HEK293T (cell line): ENCODE results near the gene AGAP1.

Source experiments
- CTCF ChIA-PET: fragments of 350-600 bp; formaldehyde crosslinking; extraction: SDS; loops from one replicate; lab custom pipeline; 2021; ENCODE audit warnings: antibody characterized with exemption, inconsistent platforms; lab: Yijun Ruan, JAX
- POLR2A ChIA-PET: fragments of 350-600 bp; formaldehyde crosslinking; extraction: SDS; loops from one replicate; lab custom pipeline; 2020; ENCODE audit warnings: antibody characterized with exemption, inconsistent platforms; lab: Yijun Ruan, JAX
- DNase-seq: peaks from one replicate; pipeline ENCODE4 v3.0.0; 2012; ENCODE audit warnings: mixed read lengths; ENCODE audit errors: extremely low spot score
- ARNT ChIP-seq: fragments of 450-650 bp; IDR thresholded peaks from 2 replicates; pipeline ENCODE4 v1.6.1; 2017; ENCODE audit warnings: mild to moderate bottlenecking
- BHLHE40 ChIP-seq: fragments of 450-650 bp; IDR thresholded peaks from 2 replicates; pipeline ENCODE4 v1.6.1; 2016; ENCODE audit warnings: mild to moderate bottlenecking, moderate library complexity, borderline replicate concordance
- CTBP1 ChIP-seq: fragments of 450-650 bp; IDR thresholded peaks from 2 replicates; pipeline ENCODE4 v1.6.1; 2016; ENCODE audit warnings: borderline replicate concordance
- ELF4 ChIP-seq: fragments of 450-650 bp; IDR thresholded peaks from 2 replicates; pipeline ENCODE4 v1.6.1; 2017; ENCODE audit warnings: antibody characterized with exemption
- FOXK2 ChIP-seq: fragments of 450-650 bp; IDR thresholded peaks from 2 replicates; pipeline ENCODE4 v1.6.1; 2016; ENCODE audit warnings: mild to moderate bottlenecking
- FOXM1 ChIP-seq: fragments of 450-650 bp; IDR thresholded peaks from 2 replicates; pipeline ENCODE4 v1.6.1; 2017; ENCODE audit warnings: mild to moderate bottlenecking, borderline replicate concordance
- HDGF ChIP-seq: fragments of 450-650 bp; IDR thresholded peaks from 2 replicates; pipeline ENCODE4 v1.6.1; 2017; ENCODE audit warnings: antibody characterized with exemption, borderline replicate concordance
- L3MBTL2 ChIP-seq: fragments of 450-650 bp; conservative IDR thresholded peaks from 2 replicates; pipeline ENCODE4 v1.6.1; 2016; ENCODE audit warnings: mild to moderate bottlenecking
- LEF1 ChIP-seq: fragments of 450-650 bp; IDR thresholded peaks from 2 replicates; pipeline ENCODE4 v1.6.1; 2017; ENCODE audit warnings: mild to moderate bottlenecking, borderline replicate concordance
- NFRKB ChIP-seq: fragments of 450-650 bp; IDR thresholded peaks from 2 replicates; pipeline ENCODE4 v1.6.1; 2016; ENCODE audit warnings: mild to moderate bottlenecking, moderate library complexity
- SP1 ChIP-seq: fragments of 450-650 bp; IDR thresholded peaks from 2 replicates; pipeline ENCODE4 v1.6.1; 2017
- SUZ12 ChIP-seq: fragments of 450-650 bp; IDR thresholded peaks from 2 replicates; pipeline ENCODE4 v1.6.1; 2016; ENCODE audit warnings: mild to moderate bottlenecking
- TARDBP ChIP-seq: fragments of 450-650 bp; IDR thresholded peaks from 2 replicates; pipeline ENCODE4 v1.6.1; 2016
- ZNF384 ChIP-seq: fragments of 450-650 bp; IDR thresholded peaks from 2 replicates; pipeline ENCODE4 v1.6.1; 2016
- TF ChIP-seq, protein P1 (sequence below): fragments of 450-650 bp; IDR thresholded peaks from 2 replicates; pipeline ENCODE4 v1.6.1; 2016

Gene AGAP1

DNA sequence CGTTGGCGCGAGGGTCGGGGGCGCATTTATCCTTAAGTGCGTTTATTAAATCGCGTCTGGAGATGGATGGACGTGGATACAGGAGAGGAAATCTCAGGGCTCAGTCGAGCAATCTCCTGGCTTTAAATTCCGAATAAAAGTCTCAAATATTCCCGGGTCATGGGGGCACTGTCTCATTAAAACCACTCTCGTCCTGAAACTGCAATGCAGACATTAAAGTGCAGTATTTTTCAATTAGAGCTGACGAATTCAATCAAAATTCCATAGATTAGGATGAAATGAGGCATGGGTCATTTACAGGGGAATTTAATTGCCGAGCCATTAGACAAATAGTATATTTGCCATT is 685.0 kb downstream of the AGAP1 start:
- ChIA-PET CTCF (interaction anchor here (0.6 to 1.9 kb wide), 3 partner anchors 399 to 775 kb away, joined by 5 to 21 read pairs (median 6); no protein-coding TSS in a partner anchor), POLR2A (interaction anchor here (1.6 kb wide), 2 partner anchors 399 to 413 kb away, joined by 6 to 7 read pairs; no protein-coding TSS in a partner anchor)
- TF ChIP-seq SP1 (no peak), L3MBTL2 (no peak), TARDBP (no peak), HDGF (no peak), NFRKB (no peak), FOXM1 (no peak), LEF1 (no peak), ARNT (no peak), ELF4 (no peak), ZNF384 (no peak), FOXK2 (no peak), BHLHE40 (no peak), SUZ12 (no peak), CTBP1 (no peak)
- TF ChIP-seq, protein P1, sequence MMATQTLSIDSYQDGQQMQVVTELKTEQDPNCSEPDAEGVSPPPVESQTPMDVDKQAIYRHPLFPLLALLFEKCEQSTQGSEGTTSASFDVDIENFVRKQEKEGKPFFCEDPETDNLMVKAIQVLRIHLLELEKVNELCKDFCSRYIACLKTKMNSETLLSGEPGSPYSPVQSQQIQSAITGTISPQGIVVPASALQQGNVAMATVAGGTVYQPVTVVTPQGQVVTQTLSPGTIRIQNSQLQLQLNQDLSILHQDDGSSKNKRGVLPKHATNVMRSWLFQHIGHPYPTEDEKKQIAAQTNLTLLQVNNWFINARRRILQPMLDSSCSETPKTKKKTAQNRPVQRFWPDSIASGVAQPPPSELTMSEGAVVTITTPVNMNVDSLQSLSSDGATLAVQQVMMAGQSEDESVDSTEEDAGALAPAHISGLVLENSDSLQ = no peak
- DNase-seq = no peak

DNA sequence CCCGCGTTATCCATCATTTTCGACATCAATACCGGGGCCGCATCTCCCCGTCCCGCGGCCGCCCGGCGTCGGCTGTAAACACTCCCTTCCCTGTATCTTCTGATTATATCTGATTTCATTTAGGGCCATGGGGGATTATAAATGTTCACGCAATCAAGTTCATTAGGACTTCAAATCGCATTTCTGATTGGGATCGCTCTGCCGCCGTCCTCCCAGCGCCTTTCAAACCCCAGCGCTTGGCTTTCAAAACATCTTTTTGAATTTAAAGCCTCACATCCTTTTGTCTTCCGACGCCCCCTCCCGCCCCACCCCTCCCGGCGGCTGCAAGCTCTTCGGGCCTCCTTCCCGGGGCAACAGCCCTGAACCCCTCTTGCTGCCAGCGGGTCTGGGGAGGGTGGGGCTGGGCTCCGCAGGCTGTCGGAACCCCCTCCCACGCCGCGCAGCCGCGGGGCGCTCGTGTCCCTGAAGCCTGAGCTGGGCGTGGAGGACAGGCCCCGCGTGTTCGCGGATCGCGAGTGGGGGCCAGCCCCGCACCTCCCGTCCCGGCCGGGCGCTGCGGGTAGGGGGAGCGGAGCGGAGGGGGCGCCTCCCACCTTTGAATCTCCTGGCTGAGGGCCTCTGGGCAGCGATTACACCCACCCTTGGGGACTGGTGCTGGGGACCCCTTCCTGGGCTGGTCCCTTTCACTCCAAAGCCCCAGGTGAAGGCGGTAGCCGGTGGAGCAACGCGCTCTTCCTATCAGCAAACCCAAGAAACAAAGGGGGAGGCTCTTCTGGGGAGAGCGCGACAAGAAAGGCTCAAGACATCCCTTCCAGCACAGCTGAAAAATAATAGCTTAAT is 685.6 kb downstream of the AGAP1 start:
- POLR2A ChIA-PET = interaction anchor here (1.6 kb wide), 1 partner anchor 400 kb away, joined by 7 read pairs; no protein-coding TSS in a partner anchor
- DNase-seq = no peak
- TF ChIP-seq TARDBP (peak; percentile 89), BHLHE40 (no peak)
- CTCF ChIA-PET = interaction anchor here (0.6 to 2.9 kb wide), 2 partner anchors 375 to 414 kb away, joined by 3 to 12 read pairs; no protein-coding TSS in a partner anchor

DNA sequence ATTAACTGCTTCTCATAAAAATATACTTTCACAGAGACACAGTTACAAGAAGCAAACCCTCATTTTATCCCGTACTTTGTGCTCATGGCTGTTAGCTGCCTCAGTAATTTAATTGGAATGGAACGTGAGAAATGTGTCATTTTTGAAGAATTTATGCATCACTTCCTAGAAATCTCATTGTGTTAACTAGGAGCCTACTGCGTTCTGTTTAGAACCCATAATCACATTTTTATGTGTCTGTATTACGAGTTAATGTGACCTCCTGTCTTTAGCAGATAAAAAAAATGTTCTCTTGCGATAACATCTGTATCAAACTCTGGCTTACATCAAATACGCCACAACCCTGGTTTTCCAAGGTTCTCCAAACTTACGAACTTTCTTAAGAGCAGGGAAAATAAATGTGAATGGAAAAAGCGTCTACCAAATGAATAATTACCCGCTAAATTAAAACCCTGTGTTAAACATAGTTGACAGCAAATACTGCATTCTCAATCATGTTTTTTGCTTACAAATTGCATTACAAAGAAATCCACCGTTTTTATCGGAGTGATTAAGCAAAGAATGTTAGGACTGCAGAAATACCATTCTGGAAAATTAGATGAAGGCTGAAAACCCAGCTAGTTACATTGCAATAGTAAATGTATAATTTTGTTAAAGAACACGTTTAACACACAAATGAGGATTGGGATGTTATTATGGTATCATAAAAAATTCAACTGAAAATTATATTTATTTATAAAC is 686.4 kb downstream of the AGAP1 start:
- POLR2A ChIA-PET = no interaction called here
- DNase-seq = no peak
- CTCF ChIA-PET = interaction anchor here (0.6 to 2.9 kb wide), 8 partner anchors 14 to 414 kb away, joined by 3 to 23 read pairs (median 4); no protein-coding TSS in a partner anchor
- TF ChIP-seq ARNT = 0 out of 2 replicates have a peak, but pooled peaks have one; percentile 4
- TF ChIP-seq FOXK2 = no peak

DNA sequence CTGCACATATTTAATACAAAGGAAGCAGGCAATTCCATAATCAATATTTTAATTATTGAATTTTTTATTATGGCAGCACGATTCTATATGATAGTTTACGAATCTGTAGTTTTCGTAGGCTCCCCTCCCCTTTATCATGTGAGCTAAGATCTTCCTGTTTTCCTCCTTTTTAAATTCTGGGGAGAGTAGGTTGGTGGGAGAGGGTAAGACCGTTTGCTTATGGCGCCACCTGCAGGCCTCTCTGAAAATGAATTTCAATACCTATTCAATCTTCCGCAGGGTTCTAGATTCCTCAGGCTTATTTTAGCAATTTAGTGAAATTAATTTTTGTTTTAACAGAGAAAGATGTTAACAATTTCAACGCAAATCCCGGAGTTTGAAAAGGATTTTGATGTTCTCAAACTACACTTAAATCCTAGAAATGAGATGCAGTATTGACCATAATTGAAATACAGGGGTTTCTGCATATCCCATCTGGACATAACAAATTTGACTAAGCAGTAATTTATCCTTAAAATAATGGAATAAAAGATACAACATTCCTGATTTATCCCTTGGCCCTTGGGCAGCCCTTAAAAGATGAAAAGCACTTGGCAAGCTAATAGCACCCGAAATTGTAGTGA is 687.1 kb downstream of the AGAP1 start:
- peak; percentile 61 for DNase-seq
- TF ChIP-seq L3MBTL2 (no peak), SUZ12 (no peak), CTBP1 (no peak), TARDBP (no peak), BHLHE40 (no peak), FOXK2 (no peak), FOXM1 (no peak), ELF4 (no peak)
- TF ChIP-seq, protein P1 = no peak
- POLR2A ChIA-PET = no interaction called here
- CTCF ChIA-PET = interaction anchor here (0.6 to 2.9 kb wide), 8 partner anchors 10 to 415 kb away, joined by 3 to 23 read pairs (median 4); no protein-coding TSS in a partner anchor
